ENCODE data around the gene SUCO.

GRCh38 chr1:172627702-172628101 lies 94.8 kb downstream of the SUCO start:
- TF ChIP-seq JUN (CRISPR knock-in tag; IDR thresholded peaks at IDR 0.05) (no peak), CTCF (IDR thresholded peaks at IDR 0.05) (no peak), USF2 (CRISPR knock-in tag; IDR thresholded peaks at IDR 0.05) (no peak), TEAD4 (CRISPR knock-in tag; IDR thresholded peaks at IDR 0.05) (no peak), ZNF232 (CRISPR knock-in tag; IDR thresholded peaks at IDR 0.05) (no peak), USF1 (CRISPR knock-in tag; IDR thresholded peaks at IDR 0.05) (no peak), ZNF532 (CRISPR knock-in tag; IDR thresholded peaks at IDR 0.05; ENCODE audit: borderline replicate concordance) (no peak), ELF4 (CRISPR knock-in tag; IDR thresholded peaks at IDR 0.05; ENCODE audit: low read depth) (no peak), NFE2L1 (CRISPR knock-in tag; IDR thresholded peaks at IDR 0.05) (no peak), JAZF1 (CRISPR knock-in tag; IDR thresholded peaks at IDR 0.05) (no peak), STAT6 (CRISPR knock-in tag; conservative IDR thresholded peaks at IDR 0.05; ENCODE audit: low read depth) (no peak)

Measured in WTC11 (cell line).